Activated CD8-positive, alpha-beta memory T cell treated with anti-CD3 and anti-CD28 coated beads, Interleukin-2, amount 50 U/mL, for 1 hour (primary cell): ENCODE measurements around the gene MAP3K14.

Source experiments
- DNase-seq: peaks from one replicate; pipeline ENCODE4 v3.0.0-alpha.2; 2020; ENCODE audit errors: extremely low read depth

MAP3K14 gene

GRCh38 chr17:45223539-45224528, 93.0 kb downstream of the MAP3K14 start:
- DNase-seq: no peak

GRCh38 chr17:45222996-45223538, 93.8 kb downstream of the MAP3K14 start:
- DNase-seq: no peak

GRCh38 chr17:45222289-45222995, 94.4 kb downstream of the MAP3K14 start:
- no peak for DNase-seq

GRCh38 chr17:45222014-45222288, 94.9 kb downstream of the MAP3K14 start:
- no peak for DNase-seq

- DNase-seq: no peak
Observed at GRCh38 chr17:45221081-45222013, 95.5 kb downstream of the MAP3K14 start, which contains the start of gene FMNL1. FMNL1 (plus strand) TSS chr17:45221885; CDS start chr17:45222125, 240 bp downstream.

- DNase-seq: no peak
Observed at GRCh38 chr17:45220079-45220478, 96.7 kb downstream of the MAP3K14 start.

- DNase-seq: no peak
Observed at GRCh38 chr17:45218895-45219661, 97.7 kb downstream of the MAP3K14 start.
